ENCODE results near the gene ZBTB46. TPM values are rescaled to one million over a fixed set of nuclear protein-coding genes. Genes with fewer than 3 reads are reported as not detected.
A peak's percentile ranks its signal among the peaks of the same experiment; 100 is the strongest.

The ZBTB46 gene
- total RNA-seq, 1 donor from 2014 or later, result 23.7 TPM

- peak overlapping the region; percentile 57 for H3K4me3 Mint-ChIP-seq
Measured at GRCh38 chr20:63702036-63702665, 128.9 kb downstream of the ZBTB46 start.

GRCh38 chr20:63701329-63702035 is 129.6 kb downstream of the ZBTB46 start:
- Mint-ChIP-seq H3K4me3 (peak overlapping the region; percentile 67), H3K36me3 (ENCODE audit: low read depth) (no peaks in the 10 kb centered on the region), H3K27me3 (ENCODE audit: low read depth) (peaks cover 7% of the 10 kb centered on the region), H3K27ac (ENCODE audit: unreplicated experiment) (no peak overlapping the region), H3K9me3 (no peaks in the 10 kb centered on the region), H3K4me1 (peaks cover 2% of the 10 kb centered on the region)
- no peak for TF ChIP-seq CTCF (conservative IDR thresholded peaks at IDR 0.05)
- DNase-seq (ENCODE audit: low read depth, low spot score), result no peak

More at GRCh38 chr20:63702036-63702665, 128.9 kb downstream of the ZBTB46 start:
- Mint-ChIP-seq H3K27me3 (ENCODE audit: low read depth) (peaks cover 7% of the 10 kb centered on the region), H3K36me3 (ENCODE audit: low read depth) (no peaks in the 10 kb centered on the region), H3K27ac (ENCODE audit: unreplicated experiment) (no peak overlapping the region), H3K4me1 (peaks cover 9% of the 10 kb centered on the region), H3K9me3 (no peaks in the 10 kb centered on the region)
- no peak for DNase-seq (ENCODE audit: low read depth, low spot score)
- TF ChIP-seq CTCF (conservative IDR thresholded peaks at IDR 0.05), result no peak

GRCh38 chr20:63701051-63701328 is 130.1 kb downstream of the ZBTB46 start:
- no peaks in the 10 kb centered on the region for H3K9me3 Mint-ChIP-seq
- H3K36me3 Mint-ChIP-seq (ENCODE audit: low read depth), result no peaks in the 10 kb centered on the region
- H3K4me3 Mint-ChIP-seq, result peak overlapping the region; percentile 67
- DNase-seq (ENCODE audit: low read depth, low spot score), result no peak
- H3K4me1 Mint-ChIP-seq, result no peaks in the 10 kb centered on the region
- peaks cover 7% of the 10 kb centered on the region for H3K27me3 Mint-ChIP-seq (ENCODE audit: low read depth)
- no peak overlapping the region for H3K27ac Mint-ChIP-seq (ENCODE audit: unreplicated experiment)
- no peak for TF ChIP-seq CTCF (conservative IDR thresholded peaks at IDR 0.05)

GRCh38 chr20:63700199-63701050 is 130.6 kb downstream of the ZBTB46 start:
- Mint-ChIP-seq H3K4me1 (no peaks in the 10 kb centered on the region), H3K27me3 (ENCODE audit: low read depth) (peaks cover 7% of the 10 kb centered on the region), H3K27ac (ENCODE audit: unreplicated experiment) (no peak overlapping the region), H3K4me3 (peak overlapping the region; percentile 70), H3K9me3 (no peaks in the 10 kb centered on the region), H3K36me3 (ENCODE audit: low read depth) (no peaks in the 10 kb centered on the region)
- no peak for TF ChIP-seq CTCF (conservative IDR thresholded peaks at IDR 0.05)
- no peak for DNase-seq (ENCODE audit: low read depth, low spot score)

- Mint-ChIP-seq H3K4me1 (no peaks in the 10 kb centered on the region), H3K9me3 (no peaks in the 10 kb centered on the region), H3K4me3 (peak overlapping the region; percentile 70), H3K36me3 (ENCODE audit: low read depth) (no peaks in the 10 kb centered on the region), H3K27me3 (ENCODE audit: low read depth) (peaks cover 7% of the 10 kb centered on the region), H3K27ac (ENCODE audit: unreplicated experiment) (no peak overlapping the region)
- DNase-seq (ENCODE audit: low read depth, low spot score), result no peak
- TF ChIP-seq CTCF (conservative IDR thresholded peaks at IDR 0.05), result no peak
Measured at GRCh38 chr20:63699466-63700198, 131.4 kb downstream of the ZBTB46 start.

Measured in neural crest cell (in vitro differentiated cells).